Thyroid gland (tissue), 4 donors: ENCODE measurements around the gene PAX8. TPM values are rescaled to one million over a fixed set of nuclear protein-coding genes. Genes with fewer than 3 reads are reported as not detected.
A peak's percentile ranks its signal among the peaks of the same experiment; 100 is the strongest.

ENCODE experiments used
- DNase-seq, 2 donors: peaks; one replicate each; pipeline ENCODE4 v3.0.0-alpha.2; 2019
- H3K27ac ChIP-seq, 3 donors: fragments of 200-600 bp; sonication (generic); 1 replicate in 2 of 3; 2 replicates in 1 of 3; pipeline ENCODE4 v1.5.1; 2016 to 2019; ENCODE audit warnings: mild to moderate bottlenecking in 1 of 3, moderate library complexity in 1 of 3
- H3K27me3 ChIP-seq: fragments of 200-600 bp; sonication (generic); one replicate; pipeline ENCODE4 v1.5.1; 2019
- H3K36me3 ChIP-seq, 2 donors: fragments of 200-600 bp; sonication (generic); one replicate each; pipeline ENCODE4 v1.5.1; 2016 to 2019
- H3K4me1 ChIP-seq, 2 donors: fragments of 200-600 bp; sonication (generic); one replicate each; pipeline ENCODE4 v1.5.1; 2017 to 2019
- H3K4me3 ChIP-seq, 3 donors: fragments of 200-600 bp; sonication (generic); replicated peaks in 1 of 3; 1 replicate in 2 of 3; 2 replicates in 1 of 3; pipeline ENCODE4 v1.5.1; 2016; ENCODE audit warnings: mild to moderate bottlenecking in 1 of 3
- H3K9me3 ChIP-seq: fragments of 200-600 bp; sonication (generic); one replicate; pipeline ENCODE4 v1.5.1; 2017
- POLR2A ChIP-seq, 2 donors: fragments of 450-650 bp; IDR thresholded peaks; one replicate each; pipeline ENCODE4 v1.6.1; 2017; ENCODE audit warnings: antibody characterized with exemption in 2 of 2, mild to moderate bottlenecking in 2 of 2, moderate library complexity in 1 of 2
- WGBS, 2 donors: methylation state at CpG; one replicate each; pipeline ENCODE4 v1.1.5; 2017; 5-methylcytosine and 5-hydroxymethylcytosine counted together
- intact Hi-C: fragments of 100-400 bp; cut with DNase I; formaldehyde crosslinking; loops from one replicate; pipeline ENCODE4 v1.15.1; 2023
- total RNA-seq, 4 donors: library from RNA; depleted of rRNA; stranded (reverse); fragments of >200 nt; gene quantifications; one replicate each; pipeline ENCODE4 v1.2.3, GENCODE V29; 2016
- TF ChIP-seq, protein P1 (sequence below), 6 experiments: fragments of 200-600 bp in 3 of 6; fragments of 450-650 bp in 3 of 6; sonication (generic) in 3 of 6; IDR thresholded peaks; one replicate each; pipeline ENCODE4 v1.5.1; 2016 to 2019; ENCODE audit warnings: antibody characterized with exemption in 6 of 6, mild to moderate bottlenecking in 2 of 6, inconsistent platforms in 1 of 6, moderate library complexity in 1 of 6

PAX8 gene
- total RNA-seq, 4 donors from 2014 or later = 1,318 to 2,156 (median 1,767) TPM

DNA sequence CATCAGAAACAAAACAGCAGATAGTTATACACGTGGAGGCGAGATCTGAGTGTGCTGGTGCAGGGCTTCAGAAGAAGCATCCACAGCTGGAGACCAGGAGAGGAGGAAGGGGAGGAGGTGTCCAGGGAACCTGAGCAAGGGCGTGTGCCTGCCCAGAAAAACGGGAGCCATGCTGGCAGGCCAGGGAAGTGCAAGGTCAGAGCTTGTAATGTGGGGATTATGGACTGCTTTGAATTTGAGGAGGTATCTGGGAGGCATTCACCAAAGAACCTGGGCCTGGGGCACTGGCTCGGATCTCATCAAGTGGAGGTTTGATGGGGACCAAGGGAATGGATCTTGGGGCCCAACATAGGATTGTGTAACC is 92.3 kb downstream of the PAX8 start:
- Histone ChIP-seq H3K36me3 (no peaks in the 10 kb centered on the region), H3K27ac (peak overlapping the region in 2 of 3 donors; percentile 74 to 77), H3K27me3 (no peaks in the 10 kb centered on the region), H3K4me3 (no peak overlapping the region), H3K9me3 (no peaks in the 10 kb centered on the region), H3K4me1 (peaks cover 24 to 40% of the 10 kb centered on the region in 2 donors)
- intact Hi-C loops = no loop called here
- TF ChIP-seq, protein P1, sequence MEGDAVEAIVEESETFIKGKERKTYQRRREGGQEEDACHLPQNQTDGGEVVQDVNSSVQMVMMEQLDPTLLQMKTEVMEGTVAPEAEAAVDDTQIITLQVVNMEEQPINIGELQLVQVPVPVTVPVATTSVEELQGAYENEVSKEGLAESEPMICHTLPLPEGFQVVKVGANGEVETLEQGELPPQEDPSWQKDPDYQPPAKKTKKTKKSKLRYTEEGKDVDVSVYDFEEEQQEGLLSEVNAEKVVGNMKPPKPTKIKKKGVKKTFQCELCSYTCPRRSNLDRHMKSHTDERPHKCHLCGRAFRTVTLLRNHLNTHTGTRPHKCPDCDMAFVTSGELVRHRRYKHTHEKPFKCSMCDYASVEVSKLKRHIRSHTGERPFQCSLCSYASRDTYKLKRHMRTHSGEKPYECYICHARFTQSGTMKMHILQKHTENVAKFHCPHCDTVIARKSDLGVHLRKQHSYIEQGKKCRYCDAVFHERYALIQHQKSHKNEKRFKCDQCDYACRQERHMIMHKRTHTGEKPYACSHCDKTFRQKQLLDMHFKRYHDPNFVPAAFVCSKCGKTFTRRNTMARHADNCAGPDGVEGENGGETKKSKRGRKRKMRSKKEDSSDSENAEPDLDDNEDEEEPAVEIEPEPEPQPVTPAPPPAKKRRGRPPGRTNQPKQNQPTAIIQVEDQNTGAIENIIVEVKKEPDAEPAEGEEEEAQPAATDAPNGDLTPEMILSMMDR (IDR thresholded peaks at IDR 0.05) = no peak
- TF ChIP-seq POLR2A (IDR thresholded peaks at IDR 0.05) = no peak
- WGBS, 2 donors = 76 to 78% methylated on average over 5 of the region's 5 CpGs
- no peak for DNase-seq

DNA sequence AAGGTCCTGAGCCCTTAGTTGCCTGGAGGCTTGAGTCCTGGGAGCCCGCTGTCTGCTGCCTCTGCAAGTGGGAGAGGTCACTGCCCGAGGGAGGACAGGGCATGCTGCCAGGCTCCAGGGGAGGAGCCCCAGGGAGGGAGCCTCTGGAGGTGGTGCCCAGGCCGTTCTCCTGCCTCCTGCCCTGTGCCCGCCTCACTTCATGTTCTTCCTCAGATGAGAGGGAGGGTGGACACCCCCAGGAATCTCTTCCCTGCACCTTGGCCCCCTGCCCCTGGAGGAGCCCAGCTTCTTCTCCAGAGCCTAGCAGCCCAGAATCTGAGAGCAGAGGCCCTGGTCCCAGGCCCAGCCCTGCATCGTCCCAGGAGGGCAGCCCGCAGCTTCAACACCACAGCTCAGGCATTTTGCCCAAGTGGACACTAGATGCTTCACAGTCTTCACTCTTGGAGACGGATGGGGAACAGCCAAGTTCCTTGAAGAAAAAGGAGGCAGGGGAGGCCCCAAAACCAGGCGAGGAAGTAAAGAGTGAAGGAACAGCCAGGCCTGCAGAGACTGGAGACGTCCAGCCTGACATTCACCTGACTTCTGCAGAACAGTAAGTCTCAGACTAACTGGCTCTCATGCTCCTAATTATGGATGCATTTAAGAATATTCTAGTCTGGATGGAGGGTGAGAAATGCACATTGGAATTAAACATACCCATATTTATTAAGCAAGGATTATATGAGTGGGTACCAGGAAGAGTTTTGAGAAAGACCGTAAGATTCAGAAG is 92.9 kb downstream of the PAX8 start:
- intact Hi-C loops = no loop called here
- peak; percentile 97 to 98 for DNase-seq
- Histone ChIP-seq H3K4me3 (no peak overlapping the region), H3K27me3 (no peaks in the 10 kb centered on the region), H3K36me3 (no peaks in the 10 kb centered on the region), H3K27ac (peak overlapping the region; percentile 60 to 77 (median 74)), H3K9me3 (no peaks in the 10 kb centered on the region), H3K4me1 (peaks cover 30 to 45% of the 10 kb centered on the region in 2 donors)
- 31 to 38% methylated on average over 7 to 9 of the region's 10 CpGs for WGBS, 2 donors
- TF ChIP-seq POLR2A (IDR thresholded peaks at IDR 0.05) = no peak
- TF ChIP-seq, protein P1 (IDR thresholded peaks at IDR 0.05) = no peak

DNA sequence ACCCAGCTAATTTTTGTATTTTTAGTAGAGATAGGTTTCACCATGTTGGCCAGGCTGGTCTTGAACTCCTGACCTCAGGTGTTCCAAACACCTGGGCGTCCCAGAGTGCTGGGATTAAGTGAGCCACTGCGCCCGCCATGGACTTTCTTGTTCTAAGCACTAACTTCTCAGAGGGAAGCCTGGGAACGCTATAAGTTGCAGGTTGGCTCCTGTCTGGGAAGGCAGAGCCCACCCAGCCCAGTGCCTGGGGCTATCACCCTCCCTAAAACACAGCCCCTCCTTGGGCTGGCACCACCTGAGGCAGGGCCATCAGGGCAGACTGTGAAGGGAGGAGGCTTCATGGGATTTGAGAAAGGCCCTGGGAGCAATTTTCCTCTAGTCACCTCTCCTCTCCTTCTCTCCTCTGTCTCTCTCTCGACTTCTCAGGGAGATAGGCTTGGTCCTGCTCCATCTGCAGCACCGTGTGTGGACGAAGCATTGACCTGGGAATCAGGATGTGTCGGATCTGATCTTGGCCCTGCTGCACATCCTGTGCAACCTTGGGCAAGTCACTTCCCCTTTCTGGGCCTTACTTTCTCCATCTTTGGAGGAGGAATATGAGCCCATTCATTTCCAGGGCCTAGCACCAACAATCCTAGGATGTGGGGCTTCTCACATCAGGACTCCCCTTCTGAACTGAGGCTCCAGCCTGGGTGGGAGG is 94.0 kb downstream of the PAX8 start:
- Histone ChIP-seq H3K9me3 (no peaks in the 10 kb centered on the region), H3K4me3 (no peak overlapping the region), H3K36me3 (no peaks in the 10 kb centered on the region), H3K27ac (peak overlapping the region; percentile 60 to 81 (median 77)), H3K4me1 (peaks cover 38 to 57% of the 10 kb centered on the region in 2 donors), H3K27me3 (no peaks in the 10 kb centered on the region)
- TF ChIP-seq, protein P1 (IDR thresholded peaks at IDR 0.05) = no peak
- TF ChIP-seq POLR2A (IDR thresholded peaks at IDR 0.05) = no peak
- WGBS, 2 donors = 93 to 96% methylated on average over 8 of the region's 8 CpGs
- DNase-seq = no peak
- intact Hi-C loops = no loop called here

DNA sequence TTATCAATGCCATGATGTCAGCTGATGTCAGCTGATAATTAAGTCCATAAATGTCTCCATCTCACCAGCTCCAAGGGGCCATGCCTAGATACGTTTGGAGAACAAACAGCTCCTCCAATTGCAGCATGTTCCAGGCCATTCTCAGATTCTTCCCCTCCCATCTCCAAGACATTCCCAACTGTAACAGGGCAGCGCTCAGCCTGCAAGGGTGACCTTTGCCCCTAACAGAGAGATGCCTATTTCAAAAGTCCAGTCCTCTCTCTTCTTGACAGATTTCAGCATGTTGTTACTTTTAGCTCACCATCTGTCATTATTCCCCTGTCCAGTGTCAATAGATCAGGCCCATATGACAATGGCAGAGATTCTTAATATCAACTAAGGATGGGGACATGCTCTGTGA is 95.0 kb downstream of the PAX8 start:
- Histone ChIP-seq H3K27me3 (no peaks in the 10 kb centered on the region), H3K27ac (peak overlapping the region in 2 of 3 donors; percentile 87 to 91), H3K4me3 (no peak overlapping the region), H3K9me3 (no peaks in the 10 kb centered on the region), H3K4me1 (peaks cover 38 to 66% of the 10 kb centered on the region in 2 donors), H3K36me3 (no peaks in the 10 kb centered on the region)
- DNase-seq = no peak
- WGBS, 2 donors = 86 to 92% methylated on average over 2 of the region's 2 CpGs
- intact Hi-C loops = no loop called here
- TF ChIP-seq, protein P1 (IDR thresholded peaks at IDR 0.05) = no peak
- no peak for TF ChIP-seq POLR2A (IDR thresholded peaks at IDR 0.05)

DNA sequence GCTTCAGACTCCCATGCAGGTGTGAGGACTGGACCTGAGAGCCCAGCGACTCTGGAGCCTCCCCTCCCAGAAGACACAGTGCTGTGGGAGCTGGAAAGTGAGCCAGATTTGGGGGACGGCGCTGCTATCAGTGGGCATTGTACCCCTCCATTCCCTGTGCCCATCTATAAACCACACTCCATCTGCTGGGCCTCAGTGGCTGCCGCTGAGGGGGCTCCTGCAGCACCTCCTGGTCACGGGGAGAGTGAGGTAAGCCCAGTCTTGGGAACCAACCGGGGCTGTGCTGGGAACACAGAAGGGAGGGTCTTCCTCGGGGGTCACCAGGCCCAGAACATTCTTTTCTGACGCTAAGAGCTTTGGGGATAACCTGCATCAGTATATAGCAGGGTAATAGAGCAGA is 95.5 kb downstream of the PAX8 start:
- peak overlapping the region in 2 of 3 donors; percentile 87 to 91 for H3K27ac ChIP-seq
- H3K9me3 ChIP-seq = no peaks in the 10 kb centered on the region
- no peaks in the 10 kb centered on the region for H3K27me3 ChIP-seq
- H3K4me3 ChIP-seq = no peak overlapping the region
- WGBS, 2 donors = 82 to 89% methylated on average over 8 of the region's 8 CpGs
- H3K36me3 ChIP-seq = no peaks in the 10 kb centered on the region
- no peak for DNase-seq
- H3K4me1 ChIP-seq = peaks cover 38 to 69% of the 10 kb centered on the region in 2 donors
- TF ChIP-seq, protein P1 (IDR thresholded peaks at IDR 0.05) = no peak
- TF ChIP-seq POLR2A (IDR thresholded peaks at IDR 0.05) = no peak
- intact Hi-C loops = no loop called here
